Activated CD4-positive, alpha-beta memory T cell treated with anti-CD3 and anti-CD28 coated beads for 36 hours (primary cell): ENCODE data around the gene PTPRN2. TPM values are rescaled to one million over a fixed set of nuclear protein-coding genes. Genes with fewer than 3 reads are reported as not detected.

ENCODE experiments used
- CTCF ChIA-PET: fragments of 350-600 bp; sonication (Branson Sonifier 250); formaldehyde crosslinking; loops from one replicate; lab custom pipeline; 2021; ENCODE audit warnings: antibody characterized with exemption, inconsistent platforms; lab: Charles Lee
- POLR2A ChIA-PET: fragments of 350-600 bp; sonication (Branson Sonifier 250); formaldehyde crosslinking; loops from one replicate; lab custom pipeline; 2021; ENCODE audit warnings: antibody characterized with exemption; lab: Charles Lee
- DNase-seq: peaks from one replicate; pipeline ENCODE4 v3.0.0-alpha.2; 2020
- H3K27ac Mint-ChIP-seq: one replicate; pipeline ENCODE4 v1.8.0; 2021; ENCODE audit warnings: mixed read lengths
- H3K27me3 Mint-ChIP-seq: one replicate; pipeline ENCODE4 v1.8.0; 2021; ENCODE audit warnings: mixed read lengths
- H3K36me3 Mint-ChIP-seq: one replicate; pipeline ENCODE4 v1.8.0; 2021; ENCODE audit warnings: mixed read lengths
- H3K4me1 Mint-ChIP-seq: one replicate; pipeline ENCODE4 v1.8.0; 2021; ENCODE audit warnings: low read depth, mixed read lengths
- H3K4me3 Mint-ChIP-seq: one replicate; pipeline ENCODE4 v1.8.0; 2021; ENCODE audit warnings: mild to moderate bottlenecking, mixed read lengths
- H3K9me3 Mint-ChIP-seq: one replicate; pipeline ENCODE4 v1.8.0; 2021; ENCODE audit warnings: mixed read lengths
- intact Hi-C: fragments of 100-400 bp; cut with micrococcal nuclease; formaldehyde crosslinking; loops from one replicate; pipeline ENCODE4 v1.15.1; 2023
- total RNA-seq, 2 experiments: library from RNA; stranded (reverse); gene quantifications; one replicate each; pipeline ENCODE4 v1.2.3, GENCODE V29; 2021

The PTPRN2 gene
- total RNA-seq, 2 experiments from 2014 or later = 0.51 to 0.64 TPM

DNA sequence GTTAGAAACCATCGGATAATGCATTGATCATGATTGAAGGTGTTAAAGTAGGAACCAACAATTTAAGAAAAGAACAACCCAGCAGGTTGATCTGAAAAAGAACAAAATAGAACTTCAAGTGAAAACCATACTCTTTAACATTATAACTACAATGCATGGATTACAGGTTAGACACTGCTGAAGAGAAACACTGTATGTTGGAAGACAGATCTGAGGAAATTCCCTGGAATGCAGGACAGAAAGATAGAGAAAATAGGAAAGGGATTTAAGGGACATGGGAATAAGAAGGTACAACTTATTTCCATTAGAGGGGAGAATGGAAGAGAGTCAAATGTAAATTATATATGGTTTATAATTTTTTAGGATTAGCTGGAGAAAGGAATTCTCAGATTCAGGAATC, 947.5 kb downstream of the PTPRN2 start:
- DNase-seq = no peak
- Mint-ChIP-seq H3K27me3 (peaks cover 12% of the 10 kb centered on the region), H3K27ac (no peak overlapping the region), H3K4me1 (no peaks in the 10 kb centered on the region), H3K36me3 (peaks cover 7% of the 10 kb centered on the region), H3K4me3 (no peak overlapping the region), H3K9me3 (peaks cover 18% of the 10 kb centered on the region)
- ChIA-PET POLR2A (no interaction called here), CTCF (interaction anchor here (1.0 kb wide), 1 partner anchor 166 kb away, joined by 5 read pairs; no protein-coding TSS in a partner anchor)
- intact Hi-C loops = no loop called here

DNA sequence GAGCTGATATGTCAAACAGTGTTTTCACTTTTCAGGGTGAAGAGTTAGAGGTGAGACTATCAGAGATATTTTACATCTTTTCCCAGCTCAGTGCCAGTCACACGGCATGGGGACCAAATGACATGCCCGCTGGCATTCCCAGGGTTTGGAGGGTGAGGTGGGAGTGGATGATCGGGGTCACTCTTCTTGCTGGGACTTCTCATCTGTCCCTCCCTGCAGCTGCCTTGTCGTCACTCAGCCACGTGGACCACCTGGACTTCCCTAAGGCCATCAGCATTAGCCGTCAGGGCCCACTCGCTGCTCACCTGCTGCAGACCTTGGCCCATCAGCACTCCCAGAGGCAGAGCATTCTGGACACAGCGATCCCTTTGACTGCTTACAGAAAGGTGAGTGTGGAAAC, 949.1 kb downstream of the PTPRN2 start:
- Mint-ChIP-seq H3K27ac (no peak overlapping the region), H3K4me1 (no peaks in the 10 kb centered on the region), H3K4me3 (no peak overlapping the region), H3K9me3 (peaks cover 18% of the 10 kb centered on the region), H3K36me3 (peaks cover 7% of the 10 kb centered on the region), H3K27me3 (peaks cover 14% of the 10 kb centered on the region)
- CTCF ChIA-PET = no interaction called here
- intact Hi-C loops = no loop called here
- no peak for DNase-seq
- POLR2A ChIA-PET = no interaction called here

GRCh38 chr7:157637216-157637949, 950.2 kb downstream of the PTPRN2 start:
- intact Hi-C loops = no loop called here
- no peak overlapping the region for H3K27ac Mint-ChIP-seq
- CTCF ChIA-PET = no interaction called here

GRCh38 chr7:157635669-157636068, 952.0 kb downstream of the PTPRN2 start:
- DNase-seq = no peak
- peaks cover 14% of the 10 kb centered on the region for H3K9me3 Mint-ChIP-seq
- H3K27ac Mint-ChIP-seq = no peak overlapping the region
- ChIA-PET CTCF (no interaction called here), POLR2A (no interaction called here)
- peaks cover 5% of the 10 kb centered on the region for H3K36me3 Mint-ChIP-seq
- H3K4me1 Mint-ChIP-seq = no peaks in the 10 kb centered on the region
- intact Hi-C loops = no loop called here
- no peak overlapping the region for H3K4me3 Mint-ChIP-seq
- peaks cover 15% of the 10 kb centered on the region for H3K27me3 Mint-ChIP-seq

More at GRCh38 chr7:157637216-157637949, 950.2 kb downstream of the PTPRN2 start:
- peaks cover 19% of the 10 kb centered on the region for H3K27me3 Mint-ChIP-seq
- no peak overlapping the region for H3K4me3 Mint-ChIP-seq
- H3K36me3 Mint-ChIP-seq = peaks cover 7% of the 10 kb centered on the region
- H3K4me1 Mint-ChIP-seq = no peaks in the 10 kb centered on the region
- POLR2A ChIA-PET = no interaction called here
- no peak for DNase-seq
- peaks cover 18% of the 10 kb centered on the region for H3K9me3 Mint-ChIP-seq

DNA sequence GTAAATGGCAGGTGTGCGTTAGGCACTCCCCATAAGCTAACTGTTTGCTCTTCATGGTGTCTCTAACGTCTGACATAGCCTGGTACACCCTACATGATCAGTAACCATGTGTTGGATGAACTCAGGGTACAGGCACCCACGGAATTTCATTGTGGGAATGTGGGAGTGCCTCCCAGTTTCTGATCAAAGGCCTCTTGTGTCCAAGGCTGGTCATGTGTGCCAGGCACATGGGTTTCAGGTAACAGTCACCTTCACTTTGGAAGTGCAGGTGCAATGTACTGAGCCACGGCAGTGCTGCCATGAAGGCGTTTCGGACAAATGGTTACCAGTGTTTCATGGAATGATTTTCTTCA, 952.5 kb downstream of the PTPRN2 start:
- no peak overlapping the region for H3K27ac Mint-ChIP-seq
- peaks cover 9% of the 10 kb centered on the region for H3K9me3 Mint-ChIP-seq
- CTCF ChIA-PET = no interaction called here
- no peak for DNase-seq
- no peak overlapping the region for H3K4me3 Mint-ChIP-seq
- peaks cover 16% of the 10 kb centered on the region for H3K27me3 Mint-ChIP-seq
- peaks cover 4% of the 10 kb centered on the region for H3K36me3 Mint-ChIP-seq
- intact Hi-C loops = no loop called here
- H3K4me1 Mint-ChIP-seq = no peaks in the 10 kb centered on the region
- POLR2A ChIA-PET = no interaction called here

DNA sequence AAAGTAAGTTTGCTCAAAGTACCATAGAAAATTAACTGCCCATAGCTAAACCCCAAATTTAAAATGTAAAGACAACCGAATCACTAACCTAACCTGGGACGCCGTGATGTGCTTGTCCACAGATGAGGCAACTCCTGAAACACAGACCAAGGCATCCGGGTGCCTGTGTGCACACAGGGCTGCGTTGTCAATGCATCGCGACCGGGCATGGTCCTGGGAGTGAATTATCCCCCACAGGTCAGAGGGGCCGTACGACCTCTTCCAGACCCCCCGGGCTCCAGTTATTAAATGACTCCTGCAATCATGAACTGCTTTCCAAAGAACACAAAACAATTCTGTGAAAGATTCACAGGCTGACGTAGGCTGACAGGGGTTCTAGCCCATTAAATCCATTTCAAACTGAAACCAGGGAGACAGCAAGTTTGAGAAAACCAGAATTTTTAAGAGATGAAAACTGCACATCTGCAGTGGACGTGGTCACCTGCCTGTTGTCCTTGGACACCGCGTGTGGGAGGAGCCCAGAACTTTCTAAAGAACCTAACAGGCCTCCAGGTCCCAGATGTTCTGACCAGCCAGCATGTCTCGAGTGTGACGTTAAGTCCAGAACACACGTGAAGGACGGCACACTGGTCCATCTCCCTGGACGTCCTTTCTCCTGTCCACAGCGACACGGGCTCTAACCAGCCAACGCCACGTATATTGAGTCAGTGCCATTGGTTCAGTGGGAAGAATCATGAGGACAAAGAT, 953.0 kb downstream of the PTPRN2 start:
- Mint-ChIP-seq H3K4me1 (no peaks in the 10 kb centered on the region), H3K36me3 (no peaks in the 10 kb centered on the region), H3K4me3 (no peak overlapping the region), H3K27ac (no peak overlapping the region), H3K27me3 (peaks cover 16% of the 10 kb centered on the region), H3K9me3 (peaks cover 3% of the 10 kb centered on the region)
- intact Hi-C loops = no loop called here
- DNase-seq = no peak
- ChIA-PET POLR2A (no interaction called here), CTCF (no interaction called here)

GRCh38 chr7:157633465-157634185, 954.0 kb downstream of the PTPRN2 start:
- peaks cover 2% of the 10 kb centered on the region for H3K4me1 Mint-ChIP-seq
- H3K27ac Mint-ChIP-seq = no peak overlapping the region
- H3K36me3 Mint-ChIP-seq = no peaks in the 10 kb centered on the region
- CTCF ChIA-PET = no interaction called here
- no peak overlapping the region for H3K4me3 Mint-ChIP-seq
- no peaks in the 10 kb centered on the region for H3K9me3 Mint-ChIP-seq
- POLR2A ChIA-PET = no interaction called here
- H3K27me3 Mint-ChIP-seq = peaks cover 16% of the 10 kb centered on the region
- intact Hi-C loops = no loop called here
- no peak for DNase-seq

DNA sequence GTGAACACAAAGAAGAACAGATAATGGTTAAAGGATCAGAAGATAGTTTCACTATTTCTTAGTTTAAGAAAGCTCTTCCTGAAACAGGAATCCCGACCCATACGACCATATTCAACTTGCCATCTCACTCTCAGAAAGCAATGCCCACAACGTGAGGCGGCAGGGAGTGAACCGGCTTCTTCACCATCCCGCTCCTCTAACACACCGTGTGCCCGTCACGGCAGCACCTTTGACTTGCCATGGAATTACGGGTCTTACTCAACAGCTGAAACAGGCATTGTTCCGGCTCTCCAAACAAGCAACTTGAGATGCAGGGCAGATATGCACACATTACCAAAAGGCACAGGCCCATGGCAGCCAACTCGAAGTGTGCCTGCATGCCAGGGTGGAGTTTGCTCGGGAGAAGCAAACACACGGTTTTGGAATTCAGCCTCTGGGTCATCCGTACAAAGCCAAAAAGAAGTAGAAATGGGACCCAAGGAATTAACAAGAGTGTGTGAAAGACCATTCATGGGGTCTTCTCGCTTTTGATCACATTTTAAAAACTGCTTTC, 957.2 kb downstream of the PTPRN2 start:
- POLR2A ChIA-PET = no interaction called here
- no peaks in the 10 kb centered on the region for H3K36me3 Mint-ChIP-seq

DNA sequence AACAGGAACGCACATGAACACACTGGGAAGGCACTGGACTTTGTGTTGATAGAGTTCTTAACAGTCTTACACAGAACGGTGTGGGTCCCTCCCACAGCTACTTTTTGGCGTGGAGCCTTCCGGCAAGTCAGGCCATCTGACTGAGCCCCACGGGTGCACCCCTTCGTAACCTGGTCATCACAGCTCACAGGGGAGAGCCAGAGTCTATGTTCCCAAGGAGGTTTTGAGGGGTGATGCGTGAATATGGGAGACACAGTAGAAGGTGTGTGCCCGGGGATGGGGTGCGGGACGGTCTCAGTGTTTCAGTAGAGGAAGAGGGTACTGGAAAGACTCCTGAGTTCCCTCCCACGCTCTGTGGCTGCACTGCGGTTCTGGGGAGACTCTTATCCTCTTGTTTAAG, 959.2 kb downstream of the PTPRN2 start:
- no peaks in the 10 kb centered on the region for H3K9me3 Mint-ChIP-seq
- DNase-seq = no peak
- POLR2A ChIA-PET = no interaction called here
- H3K27me3 Mint-ChIP-seq = peaks cover 6% of the 10 kb centered on the region
- CTCF ChIA-PET = no interaction called here
- intact Hi-C loops = no loop called here
- H3K36me3 Mint-ChIP-seq = no peaks in the 10 kb centered on the region
- H3K27ac Mint-ChIP-seq = no peak overlapping the region
- no peak overlapping the region for H3K4me3 Mint-ChIP-seq
- peaks cover 40% of the 10 kb centered on the region for H3K4me1 Mint-ChIP-seq

More for the DNA sequence above, 957.2 kb downstream of the PTPRN2 start:
- Mint-ChIP-seq H3K9me3 (no peaks in the 10 kb centered on the region), H3K27ac (no peak overlapping the region), H3K4me1 (peaks cover 35% of the 10 kb centered on the region), H3K27me3 (peaks cover 10% of the 10 kb centered on the region), H3K4me3 (no peak overlapping the region)
- intact Hi-C loops = no loop called here
- no peak for DNase-seq
- CTCF ChIA-PET = no interaction called here

DNA sequence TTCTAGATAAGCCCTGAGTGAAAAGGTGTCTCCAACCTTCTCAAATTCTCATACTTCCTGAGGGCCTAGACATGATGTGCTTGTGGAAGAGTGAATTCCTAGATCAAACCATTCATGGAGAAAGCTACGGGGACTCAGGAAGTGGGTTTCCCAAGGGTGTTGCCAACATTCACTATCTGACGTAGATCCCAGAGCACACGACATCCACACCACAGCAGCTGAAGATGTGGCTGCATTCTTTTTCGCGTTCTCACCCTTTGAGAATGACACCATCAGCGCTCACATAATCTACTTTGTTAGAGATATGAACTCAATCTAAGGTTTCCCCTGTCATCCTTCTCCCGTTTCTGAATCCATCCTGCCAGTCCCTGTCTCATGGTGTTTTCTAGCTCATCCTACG, 960.0 kb downstream of the PTPRN2 start:
- no peak for DNase-seq
- Mint-ChIP-seq H3K4me1 (peaks cover 40% of the 10 kb centered on the region), H3K36me3 (no peaks in the 10 kb centered on the region), H3K9me3 (no peaks in the 10 kb centered on the region), H3K4me3 (no peak overlapping the region), H3K27ac (no peak overlapping the region), H3K27me3 (peaks cover 3% of the 10 kb centered on the region)
- CTCF ChIA-PET = no interaction called here
- POLR2A ChIA-PET = no interaction called here
- intact Hi-C loops = no loop called here

- Mint-ChIP-seq H3K4me1 (peaks cover 45% of the 10 kb centered on the region), H3K27me3 (peaks cover 3% of the 10 kb centered on the region), H3K36me3 (no peaks in the 10 kb centered on the region), H3K9me3 (no peaks in the 10 kb centered on the region), H3K4me3 (no peak overlapping the region), H3K27ac (no peak overlapping the region)
- intact Hi-C loops = no loop called here
- no peak for DNase-seq
- ChIA-PET POLR2A (no interaction called here), CTCF (no interaction called here)
Measured at GRCh38 chr7:157627033-157627432, 960.6 kb downstream of the PTPRN2 start.
